Neuronal stem cell (in vitro differentiated cells): ENCODE results near the gene H2BK1.

Experiments used
- DNase-seq: peaks from one replicate; pipeline ENCODE4 v3.0.0-alpha.2; 2013; ENCODE audit warnings: low spot score
- H2AFZ ChIP-seq: one replicate; pipeline ENCODE4 v1.6.1; 2013; ENCODE audit warnings: mild to moderate bottlenecking, low read length, inconsistent platforms
- H2AK5ac ChIP-seq: 2 replicates; pipeline ENCODE4 v1.6.1; 2013; ENCODE audit warnings: low read depth, mild to moderate bottlenecking, inconsistent platforms, low read length, moderate library complexity, mixed read lengths
- H2BK120ac ChIP-seq: 2 replicates; pipeline ENCODE4 v1.6.1; 2013; ENCODE audit warnings: low read depth, mild to moderate bottlenecking, inconsistent platforms, low read length, moderate library complexity, mixed read lengths
- H2BK12ac ChIP-seq: one replicate; pipeline ENCODE4 v1.6.1; 2013; ENCODE audit warnings: low read length, inconsistent platforms
- H2BK15ac ChIP-seq: 2 replicates; pipeline ENCODE4 v1.6.1; 2013; ENCODE audit warnings: mild to moderate bottlenecking, low read length, inconsistent platforms, mixed read lengths
- H2BK5ac ChIP-seq: one replicate; pipeline ENCODE4 v1.6.1; 2013; ENCODE audit warnings: inconsistent platforms, mild to moderate bottlenecking, low read length, moderate library complexity
- H3K14ac ChIP-seq: one replicate; pipeline ENCODE4 v1.6.1; 2013; ENCODE audit warnings: low read length, inconsistent platforms
- H3K18ac ChIP-seq: 2 replicates; pipeline ENCODE4 v1.6.1; 2013; ENCODE audit warnings: low read length, inconsistent platforms
- H3K23ac ChIP-seq: 2 replicates; pipeline ENCODE4 v1.6.1; 2013; ENCODE audit warnings: low read depth, mild to moderate bottlenecking, mixed read lengths, low read length, inconsistent platforms; ENCODE audit not compliant: poor library complexity
- H3K27ac ChIP-seq: replicated peaks from 3 replicates; pipeline ENCODE4 v1.5.1; 2013; ENCODE audit warnings: low read length, inconsistent platforms
- H3K27me3 ChIP-seq, 3 experiments: 2 replicates each; pipeline ENCODE4 v1.6.1; 2013; ENCODE audit warnings: low read length in 3 of 3, mild to moderate bottlenecking in 2 of 3, inconsistent platforms in 1 of 3, low read depth in 1 of 3, mixed read lengths in 1 of 3, moderate library complexity in 1 of 3; ENCODE audit not compliant: control insufficient read depth in 3 of 3, insufficient read depth in 3 of 3
- H3K36me3 ChIP-seq, 2 donors: replicated peaks in 1 of 2; 2 replicates each; pipeline ENCODE4 v1.6.1; 2013; ENCODE audit warnings: low read length in 2 of 2; ENCODE audit not compliant: control insufficient read depth in 2 of 2, insufficient read depth in 2 of 2
- H3K4ac ChIP-seq: 2 replicates; pipeline ENCODE4 v1.6.1; 2013; ENCODE audit warnings: inconsistent platforms, mild to moderate bottlenecking, low read length, moderate library complexity
- H3K4me1 ChIP-seq, 2 donors: 1 replicate in 1 of 2; 2 replicates in 1 of 2; pipeline ENCODE4 v1.6.1; 2013; ENCODE audit warnings: low read length in 2 of 2, low read depth in 1 of 2; ENCODE audit not compliant: control insufficient read depth in 2 of 2, insufficient read depth in 1 of 2
- H3K4me2 ChIP-seq: one replicate; pipeline ENCODE4 v1.6.1; 2013; ENCODE audit warnings: mild to moderate bottlenecking, low read length, inconsistent platforms; ENCODE audit not compliant: insufficient read depth, poor library complexity, severe bottlenecking
- H3K4me3 ChIP-seq, 2 donors: 2 replicates each; pipeline ENCODE4 v1.5.1; 2013; ENCODE audit warnings: low read length in 2 of 2, mild to moderate bottlenecking in 2 of 2, inconsistent platforms in 1 of 2, moderate library complexity in 1 of 2
- H3K79me1 ChIP-seq: one replicate; pipeline ENCODE4 v1.6.1; 2013; ENCODE audit warnings: low read depth, mild to moderate bottlenecking, inconsistent platforms, low read length, moderate library complexity
- H3K9ac ChIP-seq: one replicate; pipeline ENCODE4 v1.6.1; 2013; ENCODE audit warnings: mild to moderate bottlenecking, low read depth, low read length, inconsistent platforms; ENCODE audit not compliant: poor library complexity
- H3K9me3 ChIP-seq, 2 donors: replicated peaks in 1 of 2; 2 replicates each; pipeline versions ENCODE3 to v1.6.1; 2013; ENCODE audit warnings: low read length in 2 of 2, mild to moderate bottlenecking in 2 of 2, inconsistent platforms in 1 of 2, low read depth in 1 of 2, mixed read lengths in 1 of 2, moderate library complexity in 1 of 2; ENCODE audit not compliant: control insufficient read depth in 2 of 2, insufficient read depth in 1 of 2
- H4K8ac ChIP-seq: one replicate; pipeline ENCODE4 v1.6.1; 2013; ENCODE audit warnings: low read depth, mild to moderate bottlenecking, inconsistent platforms, low read length, moderate library complexity
- H4K91ac ChIP-seq: one replicate; pipeline ENCODE4 v1.6.1; 2013; ENCODE audit warnings: low read length, low read depth, mild to moderate bottlenecking, inconsistent platforms; ENCODE audit not compliant: poor library complexity
- WGBS, 2 donors: extraction: QIAGEN DNeasy Blood & Tissue Kit; methylation state at CpG; one replicate each; pipeline ENCODE4 v1.1.7; 2013; ENCODE audit warnings: missing lambda C conversion rate in 2 of 2, mixed read lengths in 1 of 2; ENCODE audit not compliant: insufficient read length in 2 of 2, insufficient replicate concordance in 1 of 2; ENCODE audit errors: extremely low coverage in 2 of 2; 5-methylcytosine and 5-hydroxymethylcytosine counted together

H2BK1 gene

GRCh38 chr7:151249732-151250072 lies 39.4 kb upstream of the H2BK1 start:
- peak; percentile 27 for DNase-seq
- no peak overlapping the region for H3K9ac ChIP-seq
- H3K36me3 ChIP-seq: no peaks in the 10 kb centered on the region
- H4K8ac ChIP-seq: no peak overlapping the region
- no peak overlapping the region for H3K18ac ChIP-seq
- no peak overlapping the region for H3K23ac ChIP-seq
- H2AFZ ChIP-seq: peak overlapping the region; percentile 93
- H3K4me2 ChIP-seq: no peak overlapping the region
- H3K9me3 ChIP-seq: no peaks in the 10 kb centered on the region
- peaks cover 0 to 29% (median 0%) of the 10 kb centered on the region in 3 experiments for H3K27me3 ChIP-seq
- no peak overlapping the region for H3K27ac ChIP-seq
- H3K14ac ChIP-seq: no peak overlapping the region
- no peaks in the 10 kb centered on the region for H3K79me1 ChIP-seq
- no peak overlapping the region for H2AK5ac ChIP-seq
- H4K91ac ChIP-seq: no peak overlapping the region
- no peak overlapping the region for H2BK5ac ChIP-seq
- peaks cover 45 to 52% of the 10 kb centered on the region in 2 donors for H3K4me1 ChIP-seq
- no peak overlapping the region for H3K4ac ChIP-seq
- WGBS, 2 donors: no CpG with 5 or more reads among the region's 5 CpGs
- H2BK120ac ChIP-seq: no peak overlapping the region
- H2BK15ac ChIP-seq: no peak overlapping the region
- H2BK12ac ChIP-seq: no peak overlapping the region
- H3K4me3 ChIP-seq: peak overlapping the region in 1 of 2 donors; percentile 62

GRCh38 chr7:151249034-151249731 lies 38.9 kb upstream of the H2BK1 start:
- peak overlapping the region; percentile 90 for H2AK5ac ChIP-seq
- H3K36me3 ChIP-seq: no peaks in the 10 kb centered on the region
- H4K8ac ChIP-seq: no peak overlapping the region
- peaks cover 47 to 52% of the 10 kb centered on the region in 2 donors for H3K4me1 ChIP-seq
- H2BK15ac ChIP-seq: peak overlapping the region; percentile 97
- H3K23ac ChIP-seq: peak overlapping the region; percentile 95
- no peak overlapping the region for H2BK120ac ChIP-seq
- no peak overlapping the region for H4K91ac ChIP-seq
- H2AFZ ChIP-seq: peak overlapping the region; percentile 93
- peak overlapping the region; percentile 100 for H2BK12ac ChIP-seq
- peak overlapping the region; percentile 95 for H3K4me2 ChIP-seq
- H3K14ac ChIP-seq: no peak overlapping the region
- peak overlapping the region; percentile 47 to 62 for H3K4me3 ChIP-seq
- H3K27ac ChIP-seq: peak overlapping the region; percentile 47
- H3K4ac ChIP-seq: peak overlapping the region; percentile 66
- no peaks in the 10 kb centered on the region for H3K79me1 ChIP-seq
- H3K9me3 ChIP-seq: no peaks in the 10 kb centered on the region
- no CpG with 5 or more reads among the region's 45 CpGs for WGBS, 2 donors
- H3K9ac ChIP-seq: peak overlapping the region; percentile 94
- H2BK5ac ChIP-seq: no peak overlapping the region
- H3K18ac ChIP-seq: peak overlapping the region; percentile 99
- peaks cover 0 to 29% (median 0%) of the 10 kb centered on the region in 3 experiments for H3K27me3 ChIP-seq
- DNase-seq: peak; percentile 37

GRCh38 chr7:151248346-151249033 lies 38.2 kb upstream of the H2BK1 start, which contains the start of gene SMARCD3:
SMARCD3 (minus strand) TSS chr7:151248694; CDS start chr7:151248562, 132 bp downstream.
- no CpG with 5 or more reads among the region's 71 CpGs for WGBS, 2 donors
- Histone ChIP-seq H2AFZ (peak within 1 kb of the TSS; percentile 93), H3K9me3 (no peaks in the 10 kb centered on the region), H2BK12ac (peak within 1 kb of the TSS; percentile 100), H3K79me1 (no peaks in the 10 kb centered on the region), H2AK5ac (peak within 1 kb of the TSS; percentile 90), H2BK120ac (peak within 1 kb of the TSS; percentile 75), H3K23ac (peak within 1 kb of the TSS; percentile 95), H3K4me2 (peak within 1 kb of the TSS; percentile 95), H3K4me1 (peaks cover 52 to 56% of the 10 kb centered on the region in 2 donors), H3K14ac (peak within 1 kb of the TSS; percentile 9), H3K4me3 (peak within 1 kb of the TSS; percentile 62 to 76), H4K91ac (no peak within 1 kb of the TSS), H3K18ac (peak within 1 kb of the TSS; percentile 99), H4K8ac (no peak within 1 kb of the TSS), H3K4ac (peak within 1 kb of the TSS; percentile 66), H3K36me3 (no peaks in the 10 kb centered on the region), H3K9ac (peak within 1 kb of the TSS; percentile 94), H2BK15ac (peak within 1 kb of the TSS; percentile 97), H2BK5ac (no peak within 1 kb of the TSS), H3K27me3 (peaks cover 0 to 29% (median 0%) of the 10 kb centered on the region in 3 experiments), H3K27ac (peak within 1 kb of the TSS; percentile 47)
- DNase-seq: peak; percentile 67
